Cardiac muscle cell (in vitro differentiated cells and primary cell): Measurements from ENCODE around the gene TMEM150C. TPM values are rescaled to one million over a fixed set of nuclear protein-coding genes. Genes with fewer than 3 reads are reported as not detected.

Source experiments
- DNase-seq, 2 donors: peaks; one replicate each; pipeline versions ENCODE4 v3.0.0 to v3.0.0-alpha.2; 2010 to 2017; ENCODE audit warnings: low read depth in 1 of 2, low spot score in 1 of 2
- H3K27ac ChIP-seq: fragments of 200-600 bp; sonication (generic); 2 replicates; pipeline ENCODE4 v1.5.1; 2016
- H3K27me3 ChIP-seq: fragments of 200-600 bp; sonication (generic); 2 replicates; pipeline ENCODE4 v1.6.0; 2016; ENCODE audit warnings: control low read depth
- H3K36me3 ChIP-seq: fragments of 200-600 bp; sonication (generic); 2 replicates; pipeline ENCODE4 v1.5.1; 2016; ENCODE audit warnings: control low read depth
- H3K4me1 ChIP-seq: fragments of 200-600 bp; sonication (generic); 2 replicates; pipeline ENCODE4 v1.8.1; 2017; ENCODE audit warnings: low read depth, mild to moderate bottlenecking, mixed run types
- H3K4me3 ChIP-seq: fragments of 200-600 bp; sonication (generic); 2 replicates; pipeline ENCODE4 v1.5.1; 2016; ENCODE audit warnings: mild to moderate bottlenecking
- H3K9me3 ChIP-seq: fragments of 200-600 bp; sonication (generic); 2 replicates; pipeline ENCODE4 v1.5.1; 2017; ENCODE audit warnings: low read depth, mild to moderate bottlenecking, control low read depth
- polyA plus RNA-seq: library from polyadenylated mRNA; unstranded; fragments of >200 nt; fragmentation: Nextera tagmentation; extraction: Ambion mirVana; gene quantifications from 2 replicates; pipeline ENCODE4 v1.2.1, GENCODE V29; 2016
- total RNA-seq: library from RNA; depleted of rRNA; stranded (reverse); fragments of >200 nt; gene quantifications from 2 replicates; pipeline ENCODE4 v1.2.3, GENCODE V29; 2016
- TF ChIP-seq, protein P1 (sequence below): IDR thresholded peaks from 2 replicates; pipeline ENCODE4 v1.5.1; 2012; ENCODE audit warnings: low read depth, mild to moderate bottlenecking, low read length

TMEM150C gene
- total and polyA plus RNA-seq, 2 experiments from 2014 or later = 5.1 to 5.3 TPM

DNA sequence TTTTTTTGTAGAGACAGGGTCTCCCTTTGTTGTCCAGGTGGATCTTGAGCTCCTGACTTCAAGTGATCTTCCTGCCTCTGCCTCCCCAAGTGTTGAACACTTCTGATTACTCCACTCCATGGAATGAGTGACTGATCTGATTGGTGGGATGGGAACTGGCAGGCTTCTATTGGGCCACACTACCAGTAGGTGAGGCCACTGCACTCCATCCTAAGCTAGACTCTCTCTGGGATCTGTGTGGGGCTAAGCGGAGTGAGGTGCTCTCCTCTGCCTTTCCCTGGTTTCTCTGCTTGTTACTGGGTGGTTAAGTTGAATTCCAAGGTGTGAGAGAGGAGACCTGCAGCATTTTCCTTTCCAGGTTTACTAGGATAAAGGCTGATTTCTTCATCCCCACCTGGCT is 72.7 kb downstream of the TMEM150C start:
- no peak overlapping the region for H3K27ac ChIP-seq
- H3K4me1 ChIP-seq = no peaks in the 10 kb centered on the region
- no peaks in the 10 kb centered on the region for H3K9me3 ChIP-seq
- no peak overlapping the region for H3K4me3 ChIP-seq
- TF ChIP-seq, protein P1, sequence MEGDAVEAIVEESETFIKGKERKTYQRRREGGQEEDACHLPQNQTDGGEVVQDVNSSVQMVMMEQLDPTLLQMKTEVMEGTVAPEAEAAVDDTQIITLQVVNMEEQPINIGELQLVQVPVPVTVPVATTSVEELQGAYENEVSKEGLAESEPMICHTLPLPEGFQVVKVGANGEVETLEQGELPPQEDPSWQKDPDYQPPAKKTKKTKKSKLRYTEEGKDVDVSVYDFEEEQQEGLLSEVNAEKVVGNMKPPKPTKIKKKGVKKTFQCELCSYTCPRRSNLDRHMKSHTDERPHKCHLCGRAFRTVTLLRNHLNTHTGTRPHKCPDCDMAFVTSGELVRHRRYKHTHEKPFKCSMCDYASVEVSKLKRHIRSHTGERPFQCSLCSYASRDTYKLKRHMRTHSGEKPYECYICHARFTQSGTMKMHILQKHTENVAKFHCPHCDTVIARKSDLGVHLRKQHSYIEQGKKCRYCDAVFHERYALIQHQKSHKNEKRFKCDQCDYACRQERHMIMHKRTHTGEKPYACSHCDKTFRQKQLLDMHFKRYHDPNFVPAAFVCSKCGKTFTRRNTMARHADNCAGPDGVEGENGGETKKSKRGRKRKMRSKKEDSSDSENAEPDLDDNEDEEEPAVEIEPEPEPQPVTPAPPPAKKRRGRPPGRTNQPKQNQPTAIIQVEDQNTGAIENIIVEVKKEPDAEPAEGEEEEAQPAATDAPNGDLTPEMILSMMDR = no peak
- H3K27me3 ChIP-seq = no peaks in the 10 kb centered on the region
- H3K36me3 ChIP-seq = no peaks in the 10 kb centered on the region
- no peak for DNase-seq

DNA sequence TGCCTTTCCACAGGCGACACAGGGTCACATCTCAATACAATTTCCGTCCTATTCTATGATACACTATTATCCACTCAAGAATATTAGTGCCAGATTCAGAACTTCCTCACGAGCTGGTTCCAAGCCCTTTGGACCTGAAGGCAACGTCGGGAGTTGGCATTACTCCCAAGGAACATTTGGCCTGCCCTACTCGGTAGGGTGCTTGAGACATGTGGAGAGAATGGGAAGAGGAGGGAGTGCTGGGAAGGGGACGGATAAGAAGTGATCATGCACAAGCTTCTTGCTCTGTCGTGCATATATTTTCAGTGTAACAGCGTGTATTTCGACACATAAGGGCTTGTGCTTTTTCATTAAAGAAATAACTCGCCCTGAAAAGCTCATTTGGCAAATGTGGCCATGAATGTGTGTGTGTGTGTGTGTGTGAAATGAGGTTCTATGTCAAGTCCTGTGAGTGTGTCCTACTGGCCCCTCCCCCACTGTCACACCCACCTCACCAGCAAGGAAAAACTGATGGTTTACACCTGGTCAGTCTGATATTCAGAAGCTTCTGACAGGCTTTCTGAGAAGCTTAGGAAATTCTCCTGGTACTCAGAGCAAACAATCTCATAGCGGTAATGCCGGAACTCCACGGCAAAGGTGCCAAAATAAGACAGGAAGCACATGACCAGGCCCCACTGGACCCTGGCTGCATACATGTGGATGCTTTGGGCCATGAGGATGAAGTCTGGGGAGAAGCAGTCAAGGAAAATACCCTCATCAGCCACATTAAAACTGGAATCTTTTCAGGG is 76.6 kb downstream of the TMEM150C start:
- no peaks in the 10 kb centered on the region for H3K27me3 ChIP-seq
- TF ChIP-seq, protein P1 = no peak
- no peaks in the 10 kb centered on the region for H3K4me1 ChIP-seq
- DNase-seq = peak in 1 of 2 donors; percentile 25
- no peaks in the 10 kb centered on the region for H3K9me3 ChIP-seq
- no peak overlapping the region for H3K4me3 ChIP-seq
- no peak overlapping the region for H3K27ac ChIP-seq
- H3K36me3 ChIP-seq = no peaks in the 10 kb centered on the region

DNA sequence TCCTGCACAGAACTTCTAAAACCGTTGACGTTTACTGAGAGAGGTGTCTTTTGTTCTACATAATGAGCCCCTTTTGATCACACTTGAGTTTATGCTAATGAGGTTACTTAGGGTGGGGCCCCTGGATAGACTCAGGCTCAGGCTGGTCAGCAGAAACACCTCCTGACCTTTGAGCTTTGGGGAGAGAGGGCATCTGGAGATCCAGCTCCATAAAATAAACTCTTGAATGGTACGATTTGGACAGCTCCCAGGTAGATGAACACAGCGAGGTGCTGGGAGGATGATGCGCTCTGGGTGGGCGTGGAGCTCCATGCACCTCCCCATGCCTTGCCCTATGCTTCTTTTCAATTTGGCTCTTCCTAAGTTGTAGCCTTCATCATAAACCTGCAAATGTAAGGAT is 79.4 kb downstream of the TMEM150C start:
- no peak overlapping the region for H3K4me3 ChIP-seq
- no peak for DNase-seq

DNA sequence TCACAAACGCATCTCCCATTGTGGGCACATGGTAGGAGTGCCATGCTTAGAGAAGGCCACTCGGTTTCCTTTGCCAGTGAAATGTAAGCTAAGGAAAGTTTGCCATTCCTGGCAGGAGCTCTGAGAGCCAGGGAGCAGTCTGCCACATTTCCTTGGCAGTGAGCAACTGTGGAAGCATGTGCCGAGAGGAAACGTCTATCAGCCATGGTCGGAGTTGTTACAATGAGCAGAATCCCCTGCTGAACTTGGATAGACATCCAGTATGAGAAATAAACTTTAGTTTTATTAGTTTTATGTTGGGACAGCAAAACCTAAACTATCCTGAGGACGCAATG is 80.3 kb downstream of the TMEM150C start:
- H3K27me3 ChIP-seq = no peaks in the 10 kb centered on the region
- no peaks in the 10 kb centered on the region for H3K36me3 ChIP-seq
- H3K9me3 ChIP-seq = no peaks in the 10 kb centered on the region
- no peak overlapping the region for H3K4me3 ChIP-seq
- no peaks in the 10 kb centered on the region for H3K4me1 ChIP-seq
- H3K27ac ChIP-seq = no peak overlapping the region
- TF ChIP-seq, protein P1 = no peak
- peak in 1 of 2 donors; percentile 39 for DNase-seq

More for the DNA sequence above, 79.4 kb downstream of the TMEM150C start:
- TF ChIP-seq, protein P1 = no peak
- Histone ChIP-seq H3K27me3 (no peaks in the 10 kb centered on the region), H3K9me3 (no peaks in the 10 kb centered on the region), H3K4me1 (no peaks in the 10 kb centered on the region), H3K27ac (no peak overlapping the region), H3K36me3 (no peaks in the 10 kb centered on the region)

DNA sequence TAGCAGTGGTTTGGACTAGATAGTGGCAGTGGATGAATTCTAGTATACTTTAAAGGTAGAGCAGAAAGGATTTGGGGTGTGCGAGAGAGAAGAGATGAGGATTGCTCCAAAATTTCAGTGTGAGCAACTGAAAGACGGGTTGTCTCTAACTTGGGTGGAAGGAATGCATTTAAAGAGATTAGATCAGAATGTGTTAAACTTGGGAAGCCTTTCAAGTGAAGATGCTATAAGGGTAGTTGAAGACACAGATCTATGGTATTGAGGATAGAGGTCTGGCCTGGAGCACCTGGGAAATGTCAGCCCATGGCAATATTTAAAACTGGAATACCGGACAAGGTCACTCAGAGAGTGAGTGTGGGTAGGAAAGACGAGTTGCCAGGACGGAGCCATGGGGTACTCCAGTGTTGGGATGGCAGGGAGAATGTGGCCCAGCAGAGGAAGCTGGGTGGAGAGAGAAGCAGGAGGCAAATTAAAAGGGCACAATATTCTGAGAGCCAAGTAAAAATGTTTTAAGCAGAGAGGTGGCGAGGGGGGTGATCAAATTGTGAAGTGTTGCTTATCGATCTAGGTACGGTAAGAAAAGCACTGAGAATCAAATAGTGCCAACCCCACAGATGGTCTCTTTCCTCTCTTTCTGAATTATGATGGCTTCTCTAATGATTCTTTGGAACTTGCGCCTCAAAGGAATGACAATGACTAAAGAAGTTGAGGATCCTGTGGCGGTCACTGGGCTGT is 80.8 kb downstream of the TMEM150C start:
- Histone ChIP-seq H3K9me3 (no peaks in the 10 kb centered on the region), H3K4me1 (no peaks in the 10 kb centered on the region), H3K27ac (no peak overlapping the region), H3K4me3 (no peak overlapping the region), H3K27me3 (no peaks in the 10 kb centered on the region), H3K36me3 (no peaks in the 10 kb centered on the region)
- TF ChIP-seq, protein P1 = no peak
- no peak for DNase-seq
